SKM-1 treated with dmso at 0.1 percent for 144 hours (cell line): ENCODE data around the gene CAPZA1.

Experiments used
- DNase-seq: peaks from one replicate; lab custom pipeline; 2025; ENCODE audit not compliant: unreplicated experiment; lab: John Stamatoyannopoulos, UW

CAPZA1 gene

DNA sequence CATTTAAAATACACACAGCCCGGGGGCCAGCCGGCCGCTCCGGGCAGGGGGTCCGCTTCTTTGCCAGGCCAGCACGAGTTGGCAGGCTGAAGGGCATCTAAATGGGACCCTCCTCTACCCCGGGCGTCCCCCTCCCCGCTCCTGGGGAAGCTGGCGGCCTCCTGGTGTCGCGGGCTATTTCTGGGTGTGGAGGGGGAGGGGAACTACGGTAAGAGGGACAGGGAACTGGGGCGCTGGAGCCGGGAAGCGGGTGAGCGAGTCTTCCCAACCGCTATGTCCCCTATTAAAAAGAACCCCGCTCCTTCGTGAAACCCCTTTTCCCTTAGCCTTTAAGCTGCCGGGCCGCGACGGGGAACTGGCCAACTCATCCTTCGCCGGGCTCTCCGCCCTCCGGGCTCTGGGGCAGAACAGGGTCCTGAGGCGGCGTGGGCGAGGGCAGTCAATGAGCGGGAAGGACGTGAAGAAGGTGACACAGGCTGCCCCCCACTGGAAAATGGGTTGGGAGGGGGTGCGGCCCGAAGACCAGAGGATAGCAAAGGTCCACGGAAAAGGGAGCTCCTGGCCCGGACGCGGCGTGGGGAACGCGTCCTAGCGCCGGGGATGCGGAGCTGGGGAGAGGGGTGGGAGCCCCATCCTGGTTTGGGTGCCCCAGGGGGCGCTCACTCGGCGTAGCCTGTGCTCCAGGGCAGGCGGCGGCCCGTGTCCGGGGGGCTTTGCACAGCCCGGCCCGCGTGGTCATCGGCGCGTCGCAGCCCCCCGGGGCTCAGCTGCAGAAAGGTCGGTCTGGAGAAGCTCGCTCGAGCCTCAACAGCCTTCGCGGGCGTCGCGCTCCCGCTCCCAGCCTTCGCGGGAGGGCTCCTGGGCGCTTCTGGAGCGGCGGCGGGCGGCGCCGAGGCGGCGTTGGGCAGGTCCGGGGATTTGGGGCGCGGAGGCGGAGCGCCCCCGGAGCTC, 95.0 kb downstream of the CAPZA1 start:
- DNase-seq = no peak

DNA sequence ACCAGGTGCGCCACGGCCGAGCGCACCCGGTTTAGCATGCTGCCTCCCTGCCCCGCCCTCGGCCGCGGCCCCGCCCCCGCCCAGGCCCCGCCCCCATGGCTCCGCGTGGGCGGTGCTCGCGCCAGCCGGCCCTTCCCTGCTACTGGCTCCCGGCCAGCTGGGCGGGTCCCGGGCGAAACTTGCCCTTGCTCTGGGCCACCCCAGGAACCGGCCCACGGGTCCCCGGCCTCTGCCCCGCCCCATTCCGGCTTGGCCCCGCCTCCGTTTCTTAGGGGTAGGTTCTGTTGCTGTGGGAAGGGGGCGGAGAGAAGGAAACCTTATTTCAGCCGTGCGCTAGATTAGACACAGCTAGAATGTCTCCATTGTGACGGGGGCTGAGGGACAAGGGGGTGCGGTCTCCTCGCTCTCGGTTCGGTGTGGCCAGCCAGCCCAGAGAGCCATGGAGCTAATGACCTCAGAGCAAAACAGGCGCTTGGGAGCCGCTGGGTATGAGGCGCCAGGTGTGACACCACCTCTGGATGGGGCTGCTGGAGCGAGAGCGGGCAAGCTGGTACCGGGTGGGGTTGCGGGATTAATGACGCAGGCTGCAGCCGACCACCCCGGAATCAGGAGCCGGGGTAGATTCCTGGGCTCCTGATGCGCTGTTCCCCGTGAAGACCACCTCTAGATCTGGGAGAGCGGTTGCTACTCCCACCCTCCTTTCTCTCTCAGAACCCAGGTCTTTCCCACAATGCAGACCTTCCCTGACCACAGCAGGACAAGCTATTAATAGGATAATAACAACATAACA, 95.8 kb downstream of the CAPZA1 start, which contains the start of gene PPM1J:
TSS of gene PPM1J (minus strand) at position 69 of the 790 bp plus-strand sequence. CDS start at position 38, 31 bp downstream.
- peak; percentile 87 for DNase-seq

DNA sequence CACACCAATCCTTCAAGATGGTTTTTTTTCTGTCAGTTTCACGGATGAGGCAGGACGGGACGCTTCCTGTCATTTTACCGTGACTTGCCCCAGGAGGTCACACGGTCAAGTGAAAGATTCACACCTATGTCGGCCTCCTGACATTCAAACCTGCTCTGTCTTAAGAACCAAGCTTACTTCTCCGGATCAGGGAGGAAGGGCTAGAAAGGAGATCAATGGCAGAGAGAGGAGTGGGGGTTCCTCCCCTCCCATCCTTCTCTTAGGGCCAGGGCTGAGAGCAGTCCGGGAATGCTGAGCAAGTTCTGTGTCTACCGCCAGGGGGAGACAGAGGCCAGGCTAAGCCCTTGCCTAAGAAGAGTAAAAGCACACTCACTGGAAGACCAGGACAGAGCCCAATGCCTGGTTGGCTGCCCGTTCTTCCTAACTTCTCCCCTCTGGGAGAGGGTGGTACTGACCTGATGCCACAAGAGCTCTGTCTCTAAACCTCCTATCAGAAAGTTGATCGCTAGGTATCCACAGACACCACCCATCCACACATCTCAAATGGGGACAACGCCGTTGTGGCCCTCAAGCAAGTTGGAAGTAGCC, 96.6 kb downstream of the CAPZA1 start:
- DNase-seq = peak; percentile 69

DNA sequence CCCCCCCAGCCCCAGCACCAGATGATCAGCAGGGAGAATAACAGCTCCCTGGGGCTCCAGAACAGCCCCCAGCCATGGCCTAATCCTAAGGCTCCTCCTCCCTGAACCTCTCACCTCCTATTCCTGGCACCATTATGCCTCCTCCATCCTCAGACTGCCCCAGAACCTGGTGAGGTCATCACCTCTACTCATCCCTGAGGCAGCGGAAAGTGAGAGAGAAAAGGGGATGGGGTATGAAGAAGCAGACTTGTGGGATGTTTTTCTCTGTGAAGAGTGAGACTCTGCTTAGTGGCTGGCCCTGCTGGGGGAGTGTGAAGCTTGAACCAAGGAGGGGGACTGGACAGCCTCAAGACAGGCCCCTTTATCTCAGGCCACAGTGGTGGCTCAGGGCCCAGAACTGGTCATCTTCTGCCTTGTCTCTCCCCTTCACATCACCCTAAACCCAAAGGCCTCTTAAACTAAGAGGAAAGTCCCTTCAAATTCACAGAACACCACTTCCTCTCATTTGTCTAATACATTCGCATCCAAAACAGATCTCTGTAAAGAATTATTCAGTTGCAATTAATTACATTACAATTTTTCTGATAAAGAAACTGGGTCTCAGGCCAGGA, 97.7 kb downstream of the CAPZA1 start:
- DNase-seq = no peak

DNA sequence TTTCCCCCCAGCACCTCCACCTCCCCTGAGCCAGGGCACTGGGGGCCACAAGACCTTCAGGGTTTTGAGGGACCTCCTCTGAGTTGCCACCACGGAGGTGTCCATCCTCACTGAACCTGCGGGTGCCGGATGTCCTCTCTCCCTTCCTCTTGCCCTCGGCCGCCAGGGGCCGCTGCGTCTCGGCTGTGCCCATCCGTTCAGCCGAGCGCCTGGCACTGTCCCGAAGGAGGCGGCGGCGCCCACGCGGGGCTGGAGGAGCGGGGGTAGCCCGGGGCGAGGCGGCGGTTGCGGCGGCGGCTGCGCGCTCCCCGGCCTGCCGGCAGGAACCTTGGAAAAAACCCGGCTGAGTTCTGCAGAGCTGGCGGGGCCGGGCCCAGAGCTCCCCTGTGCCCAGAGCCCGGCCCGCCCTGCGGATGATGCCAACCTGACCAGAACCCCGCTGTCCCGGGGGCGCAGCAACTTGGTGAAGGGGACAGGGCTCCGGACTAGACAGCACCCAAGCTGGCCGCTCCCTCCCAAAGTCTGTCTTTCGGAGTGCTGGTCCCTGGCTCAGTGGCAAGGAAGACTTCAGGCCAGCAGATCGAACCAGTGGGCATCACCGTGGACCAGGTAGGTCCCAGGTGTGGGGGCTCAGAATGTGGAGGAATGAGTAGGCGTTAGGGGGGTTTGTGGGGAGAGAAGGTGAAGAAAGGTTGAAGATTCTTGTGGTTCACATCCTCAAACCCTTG, 99.2 kb downstream of the CAPZA1 start:
- DNase-seq = peak; percentile 24

DNA sequence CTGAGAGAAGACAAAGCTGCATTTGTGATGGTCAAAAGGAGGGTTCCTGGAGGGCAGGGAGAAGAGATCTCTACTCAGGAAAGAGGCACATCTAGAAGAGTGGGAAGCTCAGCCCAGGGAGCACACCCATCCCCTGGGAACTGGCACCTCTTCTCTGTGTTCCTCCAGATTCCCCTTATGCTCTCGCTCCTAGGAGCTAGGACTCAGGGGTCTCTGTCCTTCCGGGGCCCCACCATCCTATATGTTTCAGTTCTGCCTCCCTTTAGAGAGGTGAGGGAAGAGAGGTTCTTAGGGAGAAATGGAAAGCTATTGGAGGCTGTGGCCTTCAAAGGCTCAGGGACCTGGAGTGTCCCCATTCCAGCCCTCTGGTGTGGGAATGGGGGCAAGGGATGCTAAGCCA, 100.1 kb downstream of the CAPZA1 start:
- DNase-seq = no peak

DNA sequence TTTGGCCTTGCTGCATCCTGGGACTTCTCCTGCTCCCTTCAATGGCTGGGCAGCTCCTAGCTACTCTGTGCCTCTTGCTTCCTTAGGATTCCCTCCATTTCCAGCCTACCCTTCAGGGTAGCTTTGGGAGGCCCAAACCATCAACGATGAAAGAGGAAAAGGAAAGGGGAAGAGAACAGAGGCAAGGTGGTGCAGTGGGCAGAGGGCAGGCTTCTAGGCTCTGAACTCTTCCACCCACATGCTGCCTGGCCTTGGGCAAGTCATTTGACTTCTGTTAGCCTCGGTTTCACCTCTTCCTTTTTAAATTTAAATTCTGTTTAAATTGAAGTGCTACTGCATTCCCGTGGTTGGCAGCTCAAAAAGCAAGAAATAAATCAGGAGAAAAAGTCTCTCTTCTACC, 101.2 kb downstream of the CAPZA1 start:
- DNase-seq = no peak
